NOMO-1 treated with dmso at 0.1 percent for 144 hours (cell line): ENCODE data around the gene MAP7.
"Not testable (repeated sequence)": the region's sequence is repeated elsewhere in the genome, so short reads cannot be mapped to it uniquely, and the experiment has no call there.

Experiments
- DNase-seq: peaks from one replicate; lab custom pipeline; 2025; ENCODE audit not compliant: unreplicated experiment; lab: John Stamatoyannopoulos, UW

The MAP7 gene

GRCh38 chr6:136510299-136510698, 39.9 kb downstream of the MAP7 start:
- no peak for DNase-seq

GRCh38 chr6:136508725-136509392, 41.4 kb downstream of the MAP7 start:
- DNase-seq: peak; percentile 22

- DNase-seq: no peak
Observed at GRCh38 chr6:136506124-136506799, 44.0 kb downstream of the MAP7 start.

GRCh38 chr6:136503303-136504029, 46.8 kb downstream of the MAP7 start:
- no peak for DNase-seq

- no peak for DNase-seq
Observed at GRCh38 chr6:136502786-136503185, 47.4 kb downstream of the MAP7 start.

- no peak for DNase-seq
Observed at GRCh38 chr6:136501514-136501913, 48.7 kb downstream of the MAP7 start.

- DNase-seq: peak; percentile 10
Observed at GRCh38 chr6:136501096-136501495, 49.1 kb downstream of the MAP7 start.

- no peak for DNase-seq
Observed at GRCh38 chr6:136500414-136500813, 49.8 kb downstream of the MAP7 start.

- no peak for DNase-seq
Observed at GRCh38 chr6:136499370-136499769, 50.9 kb downstream of the MAP7 start.

GRCh38 chr6:136496449-136496848, 53.8 kb downstream of the MAP7 start:
- DNase-seq: not testable (repeated sequence)

GRCh38 chr6:136494710-136495109, 55.5 kb downstream of the MAP7 start:
- no peak for DNase-seq

- no peak for DNase-seq
Observed at GRCh38 chr6:136494059-136494458, 56.2 kb downstream of the MAP7 start.

GRCh38 chr6:136492409-136492808, 57.8 kb downstream of the MAP7 start:
- no peak for DNase-seq

- no peak for DNase-seq
Observed at GRCh38 chr6:136491754-136492153, 58.5 kb downstream of the MAP7 start.

- no peak for DNase-seq
Observed at GRCh38 chr6:136491251-136491650, 59.0 kb downstream of the MAP7 start.

GRCh38 chr6:136489689-136490033, 60.6 kb downstream of the MAP7 start:
- not testable (repeated sequence) for DNase-seq

- no peak for DNase-seq
Observed at GRCh38 chr6:136487759-136488425, 62.3 kb downstream of the MAP7 start.

GRCh38 chr6:136486357-136486756, 63.9 kb downstream of the MAP7 start:
- DNase-seq: no peak

- DNase-seq: no peak
Observed at GRCh38 chr6:136483906-136484305, 66.3 kb downstream of the MAP7 start.

GRCh38 chr6:136483005-136483404, 67.2 kb downstream of the MAP7 start:
- not testable (repeated sequence) for DNase-seq

- no peak for DNase-seq
Observed at GRCh38 chr6:136477548-136477947, 72.7 kb downstream of the MAP7 start.

GRCh38 chr6:136475686-136476085, 74.5 kb downstream of the MAP7 start:
- no peak for DNase-seq
